ENCODE measurements around the gene CPOX.

GRCh38 chr3:98557324-98558010 lies 35.9 kb downstream of the CPOX start:
- TF ChIP-seq CTCF (tag by site-specific recombination; IDR thresholded peaks at IDR 0.05) (no peak), REST (tag by site-specific recombination; IDR thresholded peaks at IDR 0.05) (no peak), ZNF19 (tag by site-specific recombination; IDR thresholded peaks at IDR 0.05; ENCODE audit: low read depth) (no peak), ZNF354C (tag by site-specific recombination; IDR thresholded peaks at IDR 0.05; ENCODE audit: borderline replicate concordance, low read depth) (no peak), SP7 (tag by site-specific recombination; IDR thresholded peaks at IDR 0.05) (no peak), PATZ1 (tag by site-specific recombination; IDR thresholded peaks at IDR 0.05) (no peak), MYNN (tag by site-specific recombination; IDR thresholded peaks at IDR 0.05; ENCODE audit: borderline replicate concordance) (no peak), ZNF426 (tag by site-specific recombination; IDR thresholded peaks at IDR 0.05) (no peak), GLI4 (tag by site-specific recombination; IDR thresholded peaks at IDR 0.05) (no peak)
- TF ChIP-seq, protein P1, sequence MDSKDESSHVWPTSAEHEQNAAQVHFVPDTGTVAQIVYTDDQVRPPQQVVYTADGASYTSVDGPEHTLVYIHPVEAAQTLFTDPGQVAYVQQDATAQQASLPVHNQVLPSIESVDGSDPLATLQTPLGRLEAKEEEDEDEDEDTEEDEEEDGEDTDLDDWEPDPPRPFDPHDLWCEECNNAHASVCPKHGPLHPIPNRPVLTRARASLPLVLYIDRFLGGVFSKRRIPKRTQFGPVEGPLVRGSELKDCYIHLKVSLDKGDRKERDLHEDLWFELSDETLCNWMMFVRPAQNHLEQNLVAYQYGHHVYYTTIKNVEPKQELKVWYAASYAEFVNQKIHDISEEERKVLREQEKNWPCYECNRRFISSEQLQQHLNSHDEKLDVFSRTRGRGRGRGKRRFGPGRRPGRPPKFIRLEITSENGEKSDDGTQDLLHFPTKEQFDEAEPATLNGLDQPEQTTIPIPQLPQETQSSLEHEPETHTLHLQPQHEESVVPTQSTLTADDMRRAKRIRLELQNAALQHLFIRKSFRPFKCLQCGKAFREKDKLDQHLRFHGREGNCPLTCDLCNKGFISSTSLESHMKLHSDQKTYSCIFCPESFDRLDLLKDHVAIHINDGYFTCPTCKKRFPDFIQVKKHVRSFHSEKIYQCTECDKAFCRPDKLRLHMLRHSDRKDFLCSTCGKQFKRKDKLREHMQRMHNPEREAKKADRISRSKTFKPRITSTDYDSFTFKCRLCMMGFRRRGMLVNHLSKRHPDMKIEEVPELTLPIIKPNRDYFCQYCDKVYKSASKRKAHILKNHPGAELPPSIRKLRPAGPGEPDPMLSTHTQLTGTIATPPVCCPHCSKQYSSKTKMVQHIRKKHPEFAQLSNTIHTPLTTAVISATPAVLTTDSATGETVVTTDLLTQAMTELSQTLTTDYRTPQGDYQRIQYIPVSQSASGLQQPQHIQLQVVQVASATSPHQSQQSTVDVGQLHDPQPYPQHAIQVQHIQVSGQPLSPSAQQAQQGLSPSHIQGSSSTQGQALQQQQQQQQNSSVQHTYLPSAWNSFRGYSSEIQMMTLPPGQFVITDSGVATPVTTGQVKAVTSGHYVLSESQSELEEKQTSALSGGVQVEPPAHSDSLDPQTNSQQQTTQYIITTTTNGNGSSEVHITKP (tag by site-specific recombination; IDR thresholded peaks at IDR 0.05), result no peak
- TF ChIP-seq, protein P2, sequence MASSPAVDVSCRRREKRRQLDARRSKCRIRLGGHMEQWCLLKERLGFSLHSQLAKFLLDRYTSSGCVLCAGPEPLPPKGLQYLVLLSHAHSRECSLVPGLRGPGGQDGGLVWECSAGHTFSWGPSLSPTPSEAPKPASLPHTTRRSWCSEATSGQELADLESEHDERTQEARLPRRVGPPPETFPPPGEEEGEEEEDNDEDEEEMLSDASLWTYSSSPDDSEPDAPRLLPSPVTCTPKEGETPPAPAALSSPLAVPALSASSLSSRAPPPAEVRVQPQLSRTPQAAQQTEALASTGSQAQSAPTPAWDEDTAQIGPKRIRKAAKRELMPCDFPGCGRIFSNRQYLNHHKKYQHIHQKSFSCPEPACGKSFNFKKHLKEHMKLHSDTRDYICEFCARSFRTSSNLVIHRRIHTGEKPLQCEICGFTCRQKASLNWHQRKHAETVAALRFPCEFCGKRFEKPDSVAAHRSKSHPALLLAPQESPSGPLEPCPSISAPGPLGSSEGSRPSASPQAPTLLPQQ (tag by site-specific recombination; IDR thresholded peaks at IDR 0.05), result no peak

Data from HEK293 (cell line).